Endometrium (tissue), 2 donors: Measurements from ENCODE around the gene CPSF7.

ENCODE experiments used
- FAIRE-seq: peaks from 2 replicates; lab custom pipeline; 2012; peaks lifted over from hg19 to GRCh38; lab: Jason Lieb, UNC
- donor health status: control.
- donor health status: control.

CPSF7 gene

GRCh38 chr11:61354208-61354607, 75.6 kb downstream of the CPSF7 start:
- FAIRE-seq = no peak

GRCh38 chr11:61353131-61354067, 76.4 kb downstream of the CPSF7 start:
- FAIRE-seq = no peak
